HepG2 (cell line): ENCODE results near the gene ZBTB48. TPM values are rescaled to one million over a fixed set of nuclear protein-coding genes. Genes with fewer than 3 reads are reported as not detected.

Experiments
- ATF7 ChIP-seq, 2 experiments: fragments of 450-650 bp in 1 of 2; sonication (generic) in 1 of 2; formaldehyde crosslinking in 1 of 2; IDR thresholded peaks; 2 replicates each; pipeline versions ENCODE4 v1.4.0 to v1.6.1; 2016 to 2020; ENCODE audit warnings: antibody characterized with exemption in 1 of 2, mild to moderate bottlenecking in 1 of 2, missing genetic modification reagents in 1 of 2
- ELF4 ChIP-seq: sonication (generic); formaldehyde crosslinking; IDR thresholded peaks from 2 replicates; pipeline ENCODE4 v1.5.0; 2020; ENCODE audit warnings: missing genetic modification reagents, mild to moderate bottlenecking, moderate library complexity, borderline replicate concordance
- MAFK ChIP-seq, 2 experiments: IDR thresholded peaks in 1 of 2; conservative IDR thresholded peaks in 1 of 2; 2 replicates each; pipeline ENCODE4 v1.6.1; 2011; ENCODE audit warnings: improper control_type of control experiment in 2 of 2, low read length in 2 of 2
- PHF8 ChIP-seq: sonication (generic); formaldehyde crosslinking; IDR thresholded peaks from 2 replicates; pipeline ENCODE4 v1.5.0; 2020; ENCODE audit warnings: missing genetic modification reagents
- RORA ChIP-seq: sonication (generic); formaldehyde crosslinking; IDR thresholded peaks from 2 replicates; pipeline ENCODE4 v1.5.0; 2020; ENCODE audit warnings: mild to moderate bottlenecking, missing genetic modification reagents, moderate library complexity
- SMARCE1 ChIP-seq: fragments of 450-650 bp; IDR thresholded peaks from 2 replicates; pipeline ENCODE4 v1.6.1; 2017; ENCODE audit warnings: borderline replicate concordance
- ZNF234 ChIP-seq: sonication (generic); formaldehyde crosslinking; conservative IDR thresholded peaks from 2 replicates; pipeline ENCODE4 v1.5.1; 2020; ENCODE audit warnings: mild to moderate bottlenecking, missing genetic modification reagents
- ZNF329 ChIP-seq: sonication (generic); formaldehyde crosslinking; IDR thresholded peaks from 2 replicates; pipeline ENCODE4 v1.9.0; 2021; ENCODE audit warnings: low read depth, mild to moderate bottlenecking, missing genetic modification reagents
- ZNF337 ChIP-seq: sonication (generic); formaldehyde crosslinking; IDR thresholded peaks from 2 replicates; pipeline ENCODE4 v1.5.1; 2020; ENCODE audit warnings: missing genetic modification reagents, low read depth, mild to moderate bottlenecking, borderline replicate concordance
- ZNF33B ChIP-seq: sonication (generic); formaldehyde crosslinking; IDR thresholded peaks from 2 replicates; pipeline ENCODE4 v1.5.1; 2020; ENCODE audit warnings: mild to moderate bottlenecking, missing genetic modification reagents
- ZNF44 ChIP-seq: sonication (generic); formaldehyde crosslinking; IDR thresholded peaks from 2 replicates; pipeline ENCODE4 v1.5.1; 2020; ENCODE audit warnings: mild to moderate bottlenecking, missing genetic modification reagents
- ZNF670 ChIP-seq: sonication (generic); formaldehyde crosslinking; IDR thresholded peaks from 2 replicates; pipeline ENCODE4 v1.8.0; 2022; ENCODE audit warnings: mild to moderate bottlenecking, missing genetic modification reagents, borderline replicate concordance
- ZNF761 ChIP-seq: sonication (generic); formaldehyde crosslinking; conservative IDR thresholded peaks from 2 replicates; pipeline ENCODE4 v1.4.0; 2020; ENCODE audit warnings: mild to moderate bottlenecking, missing genetic modification reagents
- ZNF878 ChIP-seq: sonication (generic); formaldehyde crosslinking; IDR thresholded peaks from 2 replicates; pipeline ENCODE4 v1.8.1; 2023; ENCODE audit warnings: mild to moderate bottlenecking, missing genetic modification reagents, moderate library complexity
- polyA plus RNA-seq, 8 experiments: library from polyadenylated mRNA; depleted of rRNA in 3 of 8; stranded (reverse) in 7 of 8; unstranded in 1 of 8; fragments of >200 nt; fragmentation: Illumina TruSeq in 4 of 8; extraction: Trizol in 4 of 8; gene quantifications; 2 replicates each; pipeline versions ENCODE4 v1.2.1 to v1.2.3, GENCODE V29; 2011 to 2016; ENCODE audit warnings: low read depth in 4 of 8, missing spikeins in 1 of 8, mixed read lengths in 1 of 8; ENCODE audit not compliant: insufficient read depth in 1 of 8
- total RNA-seq, 5 experiments: library from RNA; depleted of rRNA; stranded (reverse); fragments of >200 nt; fragmentation: Illumina TruSeq; extraction: Trizol; gene quantifications; 2 replicates each; pipeline ENCODE4 v1.2.3, GENCODE V29; 2016; ENCODE audit warnings: low read depth in 1 of 5
- TF ChIP-seq, protein P1 (sequence below): sonication (generic); formaldehyde crosslinking; IDR thresholded peaks from 2 replicates; pipeline ENCODE4 v1.8.0; 2022; ENCODE audit warnings: mild to moderate bottlenecking, missing genetic modification reagents; ENCODE audit not compliant: insufficient replicate concordance
- TF ChIP-seq, protein P2 (sequence below): sonication (generic); formaldehyde crosslinking; IDR thresholded peaks from 2 replicates; pipeline ENCODE4 v1.4.0; 2020; ENCODE audit warnings: missing genetic modification reagents, borderline replicate concordance
- TF ChIP-seq, protein P3 (sequence below): sonication (generic); formaldehyde crosslinking; IDR thresholded peaks from 2 replicates; pipeline ENCODE4 v1.4.0; 2020; ENCODE audit warnings: missing genetic modification reagents, low read depth, mild to moderate bottlenecking, borderline replicate concordance
- TF ChIP-seq, protein P4 (sequence below): sonication (generic); formaldehyde crosslinking; IDR thresholded peaks from 2 replicates; pipeline ENCODE4 v1.5.1; 2020; ENCODE audit warnings: missing genetic modification reagents, mild to moderate bottlenecking, borderline replicate concordance
- TF ChIP-seq, protein P5 (sequence below): sonication (generic); formaldehyde crosslinking; IDR thresholded peaks from 2 replicates; pipeline ENCODE4 v1.5.1; 2020; ENCODE audit warnings: mild to moderate bottlenecking, missing genetic modification reagents, moderate library complexity

Gene ZBTB48
- total and polyA plus RNA-seq, 2 of the 13 experiments (the other 11 are each of a cell fraction or from before 2014, with no cell fraction given) = 13.0 to 17.1 TPM

DNA sequence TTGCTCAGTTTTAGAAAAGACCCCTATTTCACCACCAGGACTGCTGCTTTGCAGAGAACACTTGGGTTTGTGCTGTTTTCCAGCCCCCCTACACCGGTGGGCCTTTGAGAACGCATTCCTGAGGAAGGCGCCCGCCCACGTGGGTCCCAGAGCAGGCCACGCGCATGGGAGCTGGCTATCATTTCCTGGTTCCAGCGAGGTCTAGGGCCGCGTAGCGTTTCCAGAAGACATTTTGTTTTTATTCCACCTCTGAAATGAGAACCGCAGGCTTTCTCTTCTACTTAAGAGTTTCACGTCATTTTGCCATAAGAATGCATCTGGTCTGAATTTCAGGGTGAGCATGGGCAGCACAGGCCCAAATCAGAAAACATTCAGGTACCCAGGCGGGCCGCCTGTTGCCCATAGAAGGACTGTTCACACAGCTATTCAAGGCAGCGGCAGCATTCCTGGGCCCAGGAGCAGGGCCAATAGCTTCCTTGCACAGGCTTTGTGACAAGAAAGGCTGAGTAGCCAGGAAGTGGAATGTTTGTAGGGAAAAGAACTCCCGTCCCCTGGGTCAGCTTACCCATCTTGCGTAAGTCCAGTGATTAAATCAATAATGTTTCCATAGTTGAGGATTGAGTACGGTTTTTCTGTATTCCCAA, 24.2 kb downstream of the ZBTB48 start (continued):
- TF ChIP-seq, protein P1, sequence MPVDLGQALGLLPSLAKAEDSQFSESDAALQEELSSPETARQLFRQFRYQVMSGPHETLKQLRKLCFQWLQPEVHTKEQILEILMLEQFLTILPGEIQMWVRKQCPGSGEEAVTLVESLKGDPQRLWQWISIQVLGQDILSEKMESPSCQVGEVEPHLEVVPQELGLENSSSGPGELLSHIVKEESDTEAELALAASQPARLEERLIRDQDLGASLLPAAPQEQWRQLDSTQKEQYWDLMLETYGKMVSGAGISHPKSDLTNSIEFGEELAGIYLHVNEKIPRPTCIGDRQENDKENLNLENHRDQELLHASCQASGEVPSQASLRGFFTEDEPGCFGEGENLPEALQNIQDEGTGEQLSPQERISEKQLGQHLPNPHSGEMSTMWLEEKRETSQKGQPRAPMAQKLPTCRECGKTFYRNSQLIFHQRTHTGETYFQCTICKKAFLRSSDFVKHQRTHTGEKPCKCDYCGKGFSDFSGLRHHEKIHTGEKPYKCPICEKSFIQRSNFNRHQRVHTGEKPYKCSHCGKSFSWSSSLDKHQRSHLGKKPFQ (CRISPR knock-in tag) = no peak
- TF ChIP-seq ZNF234 (CRISPR knock-in tag) (no peak), MAFK (conservative IDR thresholded peaks at IDR 0.05 in 1 of 2, IDR thresholded peaks at IDR 0.05 in 1 of 2; ENCODE audit: low read length in 2 of 2) (peak; percentile 46 to 51; a peak in 3 of 4 replicates), ZNF670 (0 out of 2 replicates have a peak, but pooled peaks have one; percentile 22), RORA (CRISPR knock-in tag) (no peak), ELF4 (CRISPR knock-in tag) (peak; percentile 74; the same call in 1 of the 2 replicates), PHF8 (peak; percentile 55), SMARCE1 (no peak), ZNF761 (no peak), ZNF329 (CRISPR knock-in tag) (no peak), ATF7 (IDR thresholded peaks at IDR 0.05) (no peak), ATF7 (CRISPR knock-in tag; IDR thresholded peaks at IDR 0.05) (no peak; the same call in 1 of the 2 replicates), ZNF337 (CRISPR knock-in tag) (no peak), ZNF878 (no peak; the same call in 1 of the 2 replicates), ZNF33B (CRISPR knock-in tag) (no peak), ZNF44 (no peak)
- TF ChIP-seq, protein P2, sequence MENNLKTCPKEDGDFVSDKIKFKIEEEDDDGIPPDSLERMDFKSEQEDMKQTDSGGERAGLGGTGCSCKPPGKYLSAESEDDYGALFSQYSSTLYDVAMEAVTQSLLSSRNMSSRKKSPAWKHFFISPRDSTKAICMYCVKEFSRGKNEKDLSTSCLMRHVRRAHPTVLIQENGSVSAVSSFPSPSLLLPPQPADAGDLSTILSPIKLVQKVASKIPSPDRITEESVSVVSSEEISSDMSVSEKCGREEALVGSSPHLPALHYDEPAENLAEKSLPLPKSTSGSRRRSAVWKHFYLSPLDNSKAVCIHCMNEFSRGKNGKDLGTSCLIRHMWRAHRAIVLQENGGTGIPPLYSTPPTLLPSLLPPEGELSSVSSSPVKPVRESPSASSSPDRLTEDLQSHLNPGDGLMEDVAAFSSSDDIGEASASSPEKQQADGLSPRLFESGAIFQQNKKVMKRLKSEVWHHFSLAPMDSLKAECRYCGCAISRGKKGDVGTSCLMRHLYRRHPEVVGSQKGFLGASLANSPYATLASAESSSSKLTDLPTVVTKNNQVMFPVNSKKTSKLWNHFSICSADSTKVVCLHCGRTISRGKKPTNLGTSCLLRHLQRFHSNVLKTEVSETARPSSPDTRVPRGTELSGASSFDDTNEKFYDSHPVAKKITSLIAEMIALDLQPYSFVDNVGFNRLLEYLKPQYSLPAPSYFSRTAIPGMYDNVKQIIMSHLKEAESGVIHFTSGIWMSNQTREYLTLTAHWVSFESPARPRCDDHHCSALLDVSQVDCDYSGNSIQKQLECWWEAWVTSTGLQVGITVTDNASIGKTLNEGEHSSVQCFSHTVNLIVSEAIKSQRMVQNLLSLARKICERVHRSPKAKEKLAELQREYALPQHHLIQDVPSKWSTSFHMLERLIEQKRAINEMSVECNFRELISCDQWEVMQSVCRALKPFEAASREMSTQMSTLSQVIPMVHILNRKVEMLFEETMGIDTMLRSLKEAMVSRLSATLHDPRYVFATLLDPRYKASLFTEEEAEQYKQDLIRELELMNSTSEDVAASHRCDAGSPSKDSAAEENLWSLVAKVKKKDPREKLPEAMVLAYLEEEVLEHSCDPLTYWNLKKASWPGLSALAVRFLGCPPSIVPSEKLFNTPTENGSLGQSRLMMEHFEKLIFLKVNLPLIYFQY (CRISPR knock-in tag) = peak; percentile 84
- TF ChIP-seq, protein P3, sequence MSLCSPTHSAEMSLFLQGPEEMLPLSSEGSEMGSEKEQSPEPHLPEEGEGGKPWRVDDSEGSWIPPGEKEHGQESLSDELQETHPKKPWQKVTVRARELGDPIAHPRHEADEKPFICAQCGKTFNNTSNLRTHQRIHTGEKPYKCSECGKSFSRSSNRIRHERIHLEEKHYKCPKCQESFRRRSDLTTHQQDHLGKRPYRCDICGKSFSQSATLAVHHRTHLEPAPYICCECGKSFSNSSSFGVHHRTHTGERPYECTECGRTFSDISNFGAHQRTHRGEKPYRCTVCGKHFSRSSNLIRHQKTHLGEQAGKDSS (CRISPR knock-in tag) = no peak
- TF ChIP-seq, protein P4, sequence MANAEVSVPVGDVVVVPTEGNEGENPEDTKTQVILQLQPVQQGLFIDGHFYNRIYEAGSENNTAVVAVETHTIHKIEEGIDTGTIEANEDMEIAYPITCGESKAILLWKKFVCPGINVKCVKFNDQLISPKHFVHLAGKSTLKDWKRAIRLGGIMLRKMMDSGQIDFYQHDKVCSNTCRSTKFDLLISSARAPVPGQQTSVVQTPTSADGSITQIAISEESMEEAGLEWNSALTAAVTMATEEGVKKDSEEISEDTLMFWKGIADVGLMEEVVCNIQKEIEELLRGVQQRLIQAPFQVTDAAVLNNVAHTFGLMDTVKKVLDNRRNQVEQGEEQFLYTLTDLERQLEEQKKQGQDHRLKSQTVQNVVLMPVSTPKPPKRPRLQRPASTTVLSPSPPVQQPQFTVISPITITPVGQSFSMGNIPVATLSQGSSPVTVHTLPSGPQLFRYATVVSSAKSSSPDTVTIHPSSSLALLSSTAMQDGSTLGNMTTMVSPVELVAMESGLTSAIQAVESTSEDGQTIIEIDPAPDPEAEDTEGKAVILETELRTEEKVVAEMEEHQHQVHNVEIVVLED (CRISPR knock-in tag) = 0 out of 2 replicates have a peak, but pooled peaks have one; percentile 25
- TF ChIP-seq, protein P5, sequence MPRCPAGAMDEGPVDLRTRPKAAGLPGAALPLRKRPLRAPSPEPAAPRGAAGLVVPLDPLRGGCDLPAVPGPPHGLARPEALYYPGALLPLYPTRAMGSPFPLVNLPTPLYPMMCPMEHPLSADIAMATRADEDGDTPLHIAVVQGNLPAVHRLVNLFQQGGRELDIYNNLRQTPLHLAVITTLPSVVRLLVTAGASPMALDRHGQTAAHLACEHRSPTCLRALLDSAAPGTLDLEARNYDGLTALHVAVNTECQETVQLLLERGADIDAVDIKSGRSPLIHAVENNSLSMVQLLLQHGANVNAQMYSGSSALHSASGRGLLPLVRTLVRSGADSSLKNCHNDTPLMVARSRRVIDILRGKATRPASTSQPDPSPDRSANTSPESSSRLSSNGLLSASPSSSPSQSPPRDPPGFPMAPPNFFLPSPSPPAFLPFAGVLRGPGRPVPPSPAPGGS (CRISPR knock-in tag) = no peak
